ENCODE results near the gene CDX1.

GRCh38 chr5:150186137-150186536, 19.6 kb downstream of the CDX1 start:
- no peak for TF ChIP-seq EZH2 (IDR thresholded peaks at IDR 0.05)
- no peak for TF ChIP-seq POLR2AphosphoS5 (IDR thresholded peaks at IDR 0.05; ENCODE audit: borderline replicate concordance, low read depth, low read length)
- no peak for TF ChIP-seq FOXP2 (optimal IDR thresholded peaks at IDR 0.05; ENCODE audit: control extremely low read depth, extremely low read length, insufficient read depth)

Data from SK-N-MC (cell line).